Umbilical cord (tissue), 2 donors: ENCODE results near the gene CKAP4. TPM values are rescaled to one million over a fixed set of nuclear protein-coding genes. Genes with fewer than 3 reads are reported as not detected.
"Not testable (repeated sequence)": the region's sequence is repeated elsewhere in the genome, so short reads cannot be mapped to it uniquely, and the experiment has no call there.

Source experiments
- DNase-seq: peaks from one replicate; pipeline ENCODE4 v3.0.0-alpha.2; 2015; ENCODE audit warnings: low spot score
- total RNA-seq: library from RNA; depleted of rRNA; stranded (reverse); fragments of >200 nt; gene quantifications from one replicate; pipeline ENCODE4 v1.2.3, GENCODE V29; 2014; ENCODE audit warnings: low replicate concordance; ENCODE audit not compliant: insufficient read depth

The CKAP4 gene, protein sequence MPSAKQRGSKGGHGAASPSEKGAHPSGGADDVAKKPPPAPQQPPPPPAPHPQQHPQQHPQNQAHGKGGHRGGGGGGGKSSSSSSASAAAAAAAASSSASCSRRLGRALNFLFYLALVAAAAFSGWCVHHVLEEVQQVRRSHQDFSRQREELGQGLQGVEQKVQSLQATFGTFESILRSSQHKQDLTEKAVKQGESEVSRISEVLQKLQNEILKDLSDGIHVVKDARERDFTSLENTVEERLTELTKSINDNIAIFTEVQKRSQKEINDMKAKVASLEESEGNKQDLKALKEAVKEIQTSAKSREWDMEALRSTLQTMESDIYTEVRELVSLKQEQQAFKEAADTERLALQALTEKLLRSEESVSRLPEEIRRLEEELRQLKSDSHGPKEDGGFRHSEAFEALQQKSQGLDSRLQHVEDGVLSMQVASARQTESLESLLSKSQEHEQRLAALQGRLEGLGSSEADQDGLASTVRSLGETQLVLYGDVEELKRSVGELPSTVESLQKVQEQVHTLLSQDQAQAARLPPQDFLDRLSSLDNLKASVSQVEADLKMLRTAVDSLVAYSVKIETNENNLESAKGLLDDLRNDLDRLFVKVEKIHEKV
- 107 TPM for total RNA-seq

DNA sequence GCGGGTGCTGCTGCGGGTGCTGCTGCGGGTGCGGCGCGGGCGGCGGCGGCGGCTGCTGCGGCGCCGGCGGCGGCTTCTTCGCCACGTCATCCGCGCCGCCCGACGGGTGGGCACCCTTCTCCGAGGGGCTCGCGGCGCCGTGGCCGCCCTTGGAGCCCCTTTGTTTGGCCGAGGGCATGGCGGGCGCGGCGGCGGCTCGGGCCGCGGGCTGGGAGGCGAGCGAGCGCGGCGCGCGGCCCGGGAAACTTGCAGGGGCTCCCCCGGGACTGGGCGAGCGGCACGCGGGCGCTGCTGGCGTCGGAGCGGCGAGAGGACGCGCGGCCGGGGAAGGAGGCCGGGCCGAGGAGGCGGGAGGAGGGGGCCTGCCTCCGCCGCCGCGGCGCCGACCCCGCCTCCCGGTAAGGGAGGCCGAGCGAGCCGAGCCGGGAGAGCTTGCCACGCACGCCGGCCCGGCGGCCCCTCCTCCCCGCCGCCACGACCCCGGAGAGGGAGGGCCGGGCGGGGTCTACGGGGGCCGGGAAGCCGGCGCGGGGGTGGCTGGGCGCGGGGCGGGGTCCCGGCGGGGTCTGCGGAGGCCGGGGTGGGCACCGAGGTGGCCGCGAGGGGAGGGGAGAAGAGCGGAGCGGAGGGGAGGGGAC, at the start of gene CKAP4:
CKAP4 (minus strand) TSS at position 347 of the 638 bp plus-strand sequence; CDS start at position 178, 169 bp downstream.
- DNase-seq = peak; percentile 89

DNA sequence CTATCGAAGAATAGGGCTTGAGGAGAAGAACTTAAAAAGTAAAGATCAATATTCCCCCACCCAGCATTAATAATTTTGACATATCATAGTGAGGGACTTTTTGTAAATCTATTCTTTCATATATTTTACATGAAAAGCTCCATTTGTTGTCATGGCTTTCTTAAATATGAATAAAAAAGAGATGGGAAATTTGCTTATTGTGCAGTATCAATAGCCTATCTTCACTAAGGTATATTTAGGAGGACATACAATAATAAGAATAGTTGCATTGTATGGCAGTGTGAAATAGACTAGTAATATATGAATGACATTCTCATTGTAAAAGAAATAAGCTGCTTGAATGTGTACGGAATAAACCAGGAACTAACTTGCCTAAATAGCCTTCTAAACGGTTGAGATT, 49.3 kb upstream of the CKAP4 start:
- no peak for DNase-seq

DNA sequence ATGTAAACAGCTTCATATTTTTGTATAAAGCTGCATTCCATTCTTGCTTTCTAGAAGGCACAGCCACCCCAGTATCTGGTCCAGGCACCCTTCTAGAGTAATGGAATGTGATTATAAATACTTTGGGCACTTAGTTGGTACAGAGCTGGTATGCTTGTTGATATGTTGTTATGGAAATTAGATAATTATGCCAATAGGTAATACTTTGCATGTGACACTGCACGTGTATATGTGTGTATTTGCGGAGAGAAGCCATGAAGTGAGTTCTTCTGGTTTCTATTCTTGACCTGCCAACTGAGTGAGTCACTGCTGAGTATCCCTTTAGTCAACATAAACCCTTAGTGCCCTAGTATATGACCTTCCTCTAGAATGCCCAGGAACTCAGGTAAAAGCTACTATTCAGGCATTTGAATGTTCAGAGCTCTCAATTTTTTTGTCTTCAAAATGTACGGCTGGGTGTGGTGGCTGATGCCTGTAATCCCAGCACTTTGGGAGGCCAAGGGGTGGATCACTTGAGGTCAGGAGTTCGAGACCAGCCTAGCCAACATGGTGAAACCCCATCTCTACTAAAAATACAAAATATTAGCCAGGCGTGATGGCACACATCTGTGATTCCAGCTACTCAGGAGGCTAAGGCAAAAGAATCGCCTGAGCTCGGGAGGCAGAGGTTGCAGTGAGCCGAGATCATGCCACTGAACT, 48.5 kb upstream of the CKAP4 start:
- DNase-seq = no peak

DNA sequence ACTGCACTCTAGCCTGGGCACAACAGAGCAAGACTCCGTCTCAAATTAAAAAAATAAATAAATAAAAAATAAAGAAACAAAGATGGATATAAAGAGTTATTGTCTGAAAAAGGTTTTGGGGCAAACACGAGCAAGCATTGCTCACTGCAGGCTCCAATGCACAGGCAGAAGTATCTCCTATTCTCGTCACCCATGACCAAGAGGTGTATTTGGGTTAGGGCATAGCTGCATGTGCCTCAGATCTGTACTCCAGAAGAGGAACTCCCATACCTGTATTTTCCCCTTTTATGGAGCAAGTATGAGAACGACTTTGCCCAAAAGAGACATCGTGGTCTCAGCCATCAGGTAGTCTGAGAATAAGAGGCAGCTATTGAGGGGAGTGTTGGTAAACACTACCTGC, 44.5 kb upstream of the CKAP4 start:
- no peak for DNase-seq

- DNase-seq = no peak
These were observed 43.5 kb upstream of the CKAP4 start for GRCh38 chr12:106291342-106291741.

GRCh38 chr12:106290666-106291065, 42.8 kb upstream of the CKAP4 start:
- DNase-seq = no peak

GRCh38 chr12:106289196-106289681, 41.4 kb upstream of the CKAP4 start:
- DNase-seq = no peak

GRCh38 chr12:106288494-106289195, 40.8 kb upstream of the CKAP4 start:
- peak; percentile 25 for DNase-seq

DNA sequence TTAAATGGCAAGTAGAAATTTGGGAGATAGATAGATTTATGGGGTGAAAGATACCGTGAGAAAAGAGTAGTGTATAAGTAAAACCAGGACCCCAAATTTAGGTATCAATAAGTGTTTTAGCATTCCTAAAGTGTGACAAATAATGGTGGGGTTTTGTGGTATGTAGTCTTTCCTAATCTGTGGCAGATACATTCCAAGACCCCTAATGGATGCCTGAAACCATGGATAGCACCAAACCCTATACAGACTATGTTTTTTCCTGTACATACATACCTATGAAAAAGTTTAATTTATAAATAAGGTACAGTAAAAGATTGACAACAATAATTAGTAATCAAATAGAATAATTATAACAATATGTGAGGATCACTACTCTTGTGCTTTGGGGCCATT, 40.3 kb upstream of the CKAP4 start:
- DNase-seq = no peak

DNA sequence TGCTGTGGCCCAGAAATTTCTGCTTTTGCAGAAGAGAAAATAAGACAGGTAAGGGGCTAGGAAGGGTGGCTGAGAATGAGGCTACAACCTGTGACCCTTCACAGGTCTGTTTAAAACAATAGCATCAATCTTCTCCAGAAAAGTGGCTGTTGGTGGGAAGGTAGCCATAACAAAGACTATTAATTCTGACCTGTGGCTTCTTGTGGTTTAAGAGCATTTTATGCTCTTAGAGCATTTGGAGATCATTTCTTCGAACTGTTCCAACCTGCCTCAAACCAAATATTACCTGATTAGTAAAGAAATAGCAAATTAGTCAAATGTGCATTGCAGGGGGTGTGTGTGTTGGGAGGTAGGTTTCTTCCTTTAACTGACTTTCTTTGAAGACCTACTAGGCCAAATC, 39.5 kb upstream of the CKAP4 start:
- DNase-seq = no peak

DNA sequence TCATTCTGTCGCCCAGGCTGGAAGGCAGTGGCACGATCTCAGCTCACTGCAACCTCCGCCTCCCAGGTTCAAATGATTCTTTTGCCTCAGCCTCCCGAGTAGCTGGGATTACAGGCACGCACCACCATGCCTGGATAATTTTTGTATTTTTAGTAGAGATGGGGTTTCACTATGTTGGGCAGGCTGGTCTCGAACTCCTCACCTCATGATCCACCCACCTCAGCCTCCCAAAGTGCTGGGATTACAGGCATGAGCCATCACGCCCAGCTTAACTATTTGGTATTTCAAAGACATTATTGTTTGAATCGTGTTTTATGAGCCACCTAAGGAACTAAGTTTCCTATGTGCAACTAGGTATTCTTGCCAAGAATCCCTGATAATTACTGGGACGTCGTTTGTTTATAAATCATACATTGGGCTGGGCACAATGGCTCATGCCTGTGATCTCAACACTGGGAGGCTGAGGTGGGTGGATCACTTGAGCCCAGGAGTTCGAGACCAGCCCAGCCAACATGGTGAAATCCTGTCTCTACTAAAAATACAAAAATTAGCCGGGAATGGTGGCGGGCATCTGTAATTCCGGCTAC, 38.8 kb upstream of the CKAP4 start:
- DNase-seq = not testable (repeated sequence)

GRCh38 chr12:106285982-106286381, 38.2 kb upstream of the CKAP4 start:
- DNase-seq = no peak

DNA sequence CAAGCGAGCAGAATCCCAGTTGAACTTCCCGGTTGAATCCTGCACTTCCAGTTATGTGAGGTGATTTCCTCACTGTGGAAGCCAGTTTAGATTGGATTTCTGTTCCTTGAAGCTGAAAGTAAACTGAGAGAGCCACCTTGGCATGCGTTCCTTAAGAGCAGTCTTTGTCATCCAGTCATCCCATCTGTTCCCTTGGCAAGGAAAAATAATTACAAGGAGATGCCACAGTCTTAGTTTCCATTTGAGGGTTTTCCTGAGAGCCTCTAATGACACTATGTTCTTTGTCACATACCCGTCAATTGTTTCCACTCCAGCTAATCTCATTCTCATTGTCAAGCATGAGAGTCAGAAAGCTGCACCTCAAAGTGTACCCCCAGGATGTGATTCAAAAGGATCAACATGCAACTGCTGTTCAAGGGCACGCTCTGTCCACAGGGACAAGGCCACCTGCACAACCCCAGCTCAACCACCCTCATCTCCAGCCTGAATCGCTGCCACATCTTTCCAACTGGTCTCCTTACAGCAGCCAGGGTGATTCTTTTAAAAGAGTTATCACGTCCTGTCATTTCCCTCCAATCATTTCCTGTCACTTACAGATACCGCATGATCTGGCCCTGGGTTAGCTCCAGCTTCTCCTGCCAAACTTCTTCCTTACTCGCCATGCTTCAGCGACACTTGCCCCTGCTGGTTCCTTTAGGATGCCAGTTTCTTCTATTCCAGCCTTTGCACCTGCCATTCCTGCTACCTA, 36.7 kb upstream of the CKAP4 start:
- no peak for DNase-seq

GRCh38 chr12:106282457-106283097, 34.8 kb upstream of the CKAP4 start:
- DNase-seq = peak; percentile 17

DNA sequence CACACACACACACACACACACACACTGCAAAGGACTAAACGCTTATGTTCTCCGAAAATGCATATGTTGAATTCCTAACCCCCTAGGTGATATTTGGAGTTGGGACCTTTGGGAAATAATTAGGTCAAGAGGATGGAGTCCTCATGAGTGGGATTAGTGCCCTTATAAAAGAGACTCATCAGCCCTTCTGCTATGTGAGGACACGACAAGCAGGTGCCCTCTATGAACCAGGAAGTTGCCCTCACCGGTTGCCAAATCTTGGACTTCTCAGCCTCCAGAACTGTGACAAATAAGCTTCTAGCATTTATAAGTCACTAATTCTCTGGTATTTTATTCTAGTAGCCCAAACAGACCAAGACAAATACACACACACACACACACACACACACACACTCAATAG, 34.0 kb upstream of the CKAP4 start:
- no peak for DNase-seq

DNA sequence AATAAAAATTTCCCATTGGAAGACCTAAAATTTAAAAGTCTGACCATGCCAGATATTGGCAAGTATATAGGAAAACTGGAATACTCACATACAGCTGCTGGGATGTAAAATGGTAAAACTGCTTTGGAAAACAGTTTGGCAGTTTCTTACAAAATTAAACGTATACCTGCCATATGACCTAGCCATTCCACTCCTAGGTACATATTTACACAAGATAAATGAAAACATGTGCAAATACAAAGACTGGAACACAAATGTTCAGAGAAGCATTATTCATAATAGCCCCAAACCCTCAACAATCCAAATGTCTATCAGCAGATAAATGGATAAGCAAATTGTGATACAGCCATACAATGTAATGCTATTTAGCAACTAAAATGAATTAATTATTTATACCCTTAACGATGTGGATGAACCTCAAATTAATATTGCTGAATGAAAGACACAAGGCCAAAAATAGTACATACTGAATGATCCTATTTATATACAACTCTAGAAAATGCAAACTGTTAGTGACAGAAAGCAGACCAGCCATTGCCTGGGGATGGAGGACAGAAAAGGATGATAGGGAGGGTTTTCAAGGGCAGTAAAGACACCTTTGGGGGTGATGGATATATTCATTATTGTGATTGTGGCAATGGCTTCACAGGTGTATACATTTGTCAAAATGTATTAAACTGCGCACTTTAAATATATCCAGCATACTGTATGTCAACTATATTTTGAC, 33.4 kb upstream of the CKAP4 start:
- DNase-seq = no peak

- DNase-seq = no peak
These were observed 32.3 kb upstream of the CKAP4 start for GRCh38 chr12:106280106-106280505.

GRCh38 chr12:106276032-106276740, 28.4 kb upstream of the CKAP4 start:
- DNase-seq = peak; percentile 12
